GM12801 (cell line): Measurements from ENCODE around the gene TUT7.

Experiments
- CTCF ChIP-seq: IDR thresholded peaks from one replicate; pipeline ENCODE4 v1.5.1; 2011; ENCODE audit warnings: control low read depth; ENCODE audit not compliant: insufficient read length; ENCODE audit errors: extremely low read depth

The TUT7 gene

GRCh38 chr9:86242071-86242470 lies 112.1 kb downstream of the TUT7 start:
- TF ChIP-seq CTCF: no peak

GRCh38 chr9:86241216-86241615 lies 113.0 kb downstream of the TUT7 start:
- no peak for TF ChIP-seq CTCF

GRCh38 chr9:86238861-86239770 lies 115.1 kb downstream of the TUT7 start:
- TF ChIP-seq CTCF: no peak
